Lower lobe of right lung (tissue), 2 donors: ENCODE results near the gene CFAP141. TPM values are rescaled to one million over a fixed set of nuclear protein-coding genes. Genes with fewer than 3 reads are reported as not detected.

Experiments used
- ATAC-seq, 2 donors: fragments of 200-7000 bp; cut with Tn5 transposase; one replicate each; pipeline ENCODE4 v1.9.1; 2020 to 2022; ENCODE audit warnings: mild to moderate bottlenecking in 2 of 2, moderate library complexity in 2 of 2
- DNase-seq: peaks from one replicate; pipeline ENCODE4 v3.0.0-alpha.2; 2020
- H3K27ac ChIP-seq: fragments of 200-600 bp; one replicate; pipeline ENCODE4 v1.8.0; 2022
- H3K27me3 ChIP-seq: fragments of 200-600 bp; one replicate; pipeline ENCODE4 v1.8.0; 2022; ENCODE audit warnings: low read depth
- H3K36me3 ChIP-seq: fragments of 200-600 bp; one replicate; pipeline ENCODE4 v1.8.0; 2022; ENCODE audit warnings: mild to moderate bottlenecking
- H3K4me1 ChIP-seq: fragments of 200-600 bp; one replicate; pipeline ENCODE4 v1.8.0; 2022
- H3K4me3 ChIP-seq: fragments of 200-600 bp; one replicate; pipeline ENCODE4 v1.8.0; 2022; ENCODE audit warnings: mild to moderate bottlenecking
- H3K9me3 ChIP-seq: fragments of 200-600 bp; one replicate; pipeline ENCODE4 v1.8.0; 2022
- CTCF ChIP-seq: fragments of 200-600 bp; IDR thresholded peaks from one replicate; pipeline ENCODE4 v1.8.0; 2022; ENCODE audit warnings: antibody characterized with exemption, mild to moderate bottlenecking
- intact Hi-C: fragments of 100-400 bp; cut with DNase I; formaldehyde crosslinking; loops from one replicate; pipeline ENCODE4 v1.11.0; 2022
- total RNA-seq: library from RNA; stranded (reverse); fragmentation: NEBNext Ultra II Directional; extraction: Animal tissue kit (Norgen Biotek cat#: 25700); gene quantifications from one replicate; pipeline ENCODE4 v1.2.1, GENCODE V29; 2021
- donor health status: DM: no; HTN: yes; CAD: no; lungs with severe emphysema.

The CFAP141 gene
- total RNA-seq, 1 donor from 2014 or later, result 2.8 TPM

GRCh38 chr1:154222918-154223317 lies 16.8 kb upstream of the CFAP141 start:
- Histone ChIP-seq H3K27me3 (no peaks in the 10 kb centered on the region), H3K9me3 (no peaks in the 10 kb centered on the region), H3K4me3 (peak overlapping the region; percentile 77), H3K27ac (no peak overlapping the region), H3K36me3 (peaks cover 42% of the 10 kb centered on the region), H3K4me1 (peaks cover 53% of the 10 kb centered on the region)
- intact Hi-C loops, result no loop called here
- TF ChIP-seq CTCF, result no peak
- ATAC-seq, result no peak
- no peak for DNase-seq

- Histone ChIP-seq H3K4me1 (peaks cover 57% of the 10 kb centered on the region), H3K4me3 (peak overlapping the region; percentile 77), H3K9me3 (no peaks in the 10 kb centered on the region), H3K27me3 (no peaks in the 10 kb centered on the region), H3K36me3 (peaks cover 42% of the 10 kb centered on the region), H3K27ac (no peak overlapping the region)
- ATAC-seq (no peak), DNase-seq (no peak)
- no peak for TF ChIP-seq CTCF
- intact Hi-C loops, result no loop called here
Measured at GRCh38 chr1:154222518-154222917, 16.4 kb upstream of the CFAP141 start.

GRCh38 chr1:154221278-154222001 lies 15.3 kb upstream of the CFAP141 start:
- intact Hi-C loops, result no loop called here
- peak; percentile 79 for DNase-seq
- TF ChIP-seq CTCF, result no peak
- Histone ChIP-seq H3K4me1 (peaks cover 61% of the 10 kb centered on the region), H3K36me3 (peaks cover 42% of the 10 kb centered on the region), H3K27me3 (no peaks in the 10 kb centered on the region), H3K4me3 (peak overlapping the region; percentile 77), H3K27ac (peak overlapping the region; percentile 97), H3K9me3 (no peaks in the 10 kb centered on the region)
- peak; percentile 65 to 69 for ATAC-seq

GRCh38 chr1:154220970-154221277 lies 14.8 kb upstream of the CFAP141 start:
- Histone ChIP-seq H3K27me3 (no peaks in the 10 kb centered on the region), H3K9me3 (no peaks in the 10 kb centered on the region), H3K27ac (peak overlapping the region; percentile 97), H3K36me3 (peaks cover 39% of the 10 kb centered on the region), H3K4me3 (peak overlapping the region; percentile 77), H3K4me1 (peaks cover 61% of the 10 kb centered on the region)
- intact Hi-C loops, result no loop called here
- no peak for DNase-seq
- ATAC-seq, result no peak
- no peak for TF ChIP-seq CTCF

- H3K27me3 ChIP-seq, result no peaks in the 10 kb centered on the region
- TF ChIP-seq CTCF, result no peak
- peaks cover 34% of the 10 kb centered on the region for H3K36me3 ChIP-seq
- peak within 1 kb of the TSS; percentile 77 for H3K4me3 ChIP-seq
- no peaks in the 10 kb centered on the region for H3K9me3 ChIP-seq
- intact Hi-C loops, result no loop called here
- peak; percentile 97 to 98 for ATAC-seq
- peaks cover 61% of the 10 kb centered on the region for H3K4me1 ChIP-seq
- DNase-seq, result peak; percentile 100
- H3K27ac ChIP-seq, result peak within 1 kb of the TSS; percentile 97
Measured at GRCh38 chr1:154220071-154220969, 14.2 kb upstream of the CFAP141 start, which contains the start of gene UBAP2L. Gene UBAP2L, plus strand, starts transcription at chr1:154220955. Its CDS starts 4,169 bp downstream, at chr1:154225124.
